ENCODE results near the gene CDX1.

DNA sequence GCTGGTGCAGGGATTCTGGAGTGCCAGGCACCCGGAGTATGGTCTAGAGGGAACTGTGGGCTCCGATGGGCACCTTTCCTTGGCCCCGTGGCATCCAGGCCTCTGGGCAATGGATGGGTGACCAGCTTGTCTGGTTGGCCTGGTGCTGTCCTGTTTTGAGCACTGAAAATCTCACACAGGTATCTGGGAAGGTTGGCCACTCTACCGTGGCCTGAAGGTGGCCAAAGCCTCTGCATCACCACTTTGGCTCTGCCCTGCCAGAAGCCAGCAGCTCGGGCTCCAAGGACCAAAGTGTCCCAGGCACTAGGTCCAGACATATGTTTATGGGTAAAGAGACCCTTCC, 52.1 kb downstream of the CDX1 start:
- TF ChIP-seq, protein P1, sequence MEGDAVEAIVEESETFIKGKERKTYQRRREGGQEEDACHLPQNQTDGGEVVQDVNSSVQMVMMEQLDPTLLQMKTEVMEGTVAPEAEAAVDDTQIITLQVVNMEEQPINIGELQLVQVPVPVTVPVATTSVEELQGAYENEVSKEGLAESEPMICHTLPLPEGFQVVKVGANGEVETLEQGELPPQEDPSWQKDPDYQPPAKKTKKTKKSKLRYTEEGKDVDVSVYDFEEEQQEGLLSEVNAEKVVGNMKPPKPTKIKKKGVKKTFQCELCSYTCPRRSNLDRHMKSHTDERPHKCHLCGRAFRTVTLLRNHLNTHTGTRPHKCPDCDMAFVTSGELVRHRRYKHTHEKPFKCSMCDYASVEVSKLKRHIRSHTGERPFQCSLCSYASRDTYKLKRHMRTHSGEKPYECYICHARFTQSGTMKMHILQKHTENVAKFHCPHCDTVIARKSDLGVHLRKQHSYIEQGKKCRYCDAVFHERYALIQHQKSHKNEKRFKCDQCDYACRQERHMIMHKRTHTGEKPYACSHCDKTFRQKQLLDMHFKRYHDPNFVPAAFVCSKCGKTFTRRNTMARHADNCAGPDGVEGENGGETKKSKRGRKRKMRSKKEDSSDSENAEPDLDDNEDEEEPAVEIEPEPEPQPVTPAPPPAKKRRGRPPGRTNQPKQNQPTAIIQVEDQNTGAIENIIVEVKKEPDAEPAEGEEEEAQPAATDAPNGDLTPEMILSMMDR (IDR thresholded peaks at IDR 0.05; ENCODE audit: low read length), result no peak
- TF ChIP-seq EZH2 (IDR thresholded peaks at IDR 0.05; ENCODE audit: borderline replicate concordance, low read length), result no peak

Measured in OCI-LY1 (cell line).